Natural killer cell (primary cell): ENCODE results near the gene ATP6V0E1. TPM values are rescaled to one million over a fixed set of nuclear protein-coding genes. Genes with fewer than 3 reads are reported as not detected.

Source experiments
- ATAC-seq, 3 donors: fragments of 150-1000 bp in 2 of 3; fragments of 200-7000 bp in 1 of 3; cut with Tn5 transposase; 1 replicate in 1 of 3; 2 replicates in 2 of 3; pipeline ENCODE4 v1.10.0; 2021; ENCODE audit warnings: mild to moderate bottlenecking in 2 of 3, moderate library complexity in 2 of 3
- DNase-seq, 2 donors: peaks; one replicate each; pipeline versions ENCODE4 v3.0.0 to v3.0.0-alpha.2; 2013 to 2021; ENCODE audit warnings: mixed read lengths in 1 of 2
- H3K27ac ChIP-seq: one replicate; pipeline ENCODE4 v1.5.1; 2013; ENCODE audit warnings: mild to moderate bottlenecking, low read length
- H3K27me3 ChIP-seq: one replicate; pipeline ENCODE4 v1.6.1; 2013; ENCODE audit warnings: low read length; ENCODE audit not compliant: control insufficient read depth, insufficient read depth
- H3K36me3 ChIP-seq: one replicate; pipeline ENCODE4 v1.6.1; 2013; ENCODE audit warnings: low read length; ENCODE audit not compliant: control insufficient read depth, insufficient read depth
- H3K4me1 ChIP-seq: one replicate; pipeline ENCODE4 v1.6.1; 2013; ENCODE audit warnings: low read length; ENCODE audit not compliant: control insufficient read depth, insufficient read depth
- H3K4me3 ChIP-seq: one replicate; pipeline ENCODE4 v1.5.1; 2013; ENCODE audit warnings: low read length
- H3K9me3 ChIP-seq: one replicate; pipeline ENCODE4 v1.6.1; 2013; ENCODE audit warnings: low read length; ENCODE audit not compliant: control insufficient read depth, insufficient read depth
- H3K27ac Mint-ChIP-seq, 2 donors: one replicate each; pipeline ENCODE4 v1.8.0; 2022; ENCODE audit warnings: mild to moderate bottlenecking in 2 of 2, mixed read lengths in 2 of 2, moderate library complexity in 1 of 2
- H3K27me3 Mint-ChIP-seq, 2 donors: one replicate each; pipeline ENCODE4 v1.8.0; 2022; ENCODE audit warnings: low read depth in 2 of 2, mixed read lengths in 2 of 2
- H3K36me3 Mint-ChIP-seq: one replicate; pipeline ENCODE4 v1.8.0; 2022; ENCODE audit warnings: mixed read lengths
- H3K4me1 Mint-ChIP-seq, 2 donors: one replicate each; pipeline ENCODE4 v1.8.0; 2022; ENCODE audit warnings: mixed read lengths in 2 of 2
- H3K4me3 Mint-ChIP-seq: one replicate; pipeline ENCODE4 v1.8.0; 2022; ENCODE audit warnings: mild to moderate bottlenecking, moderate library complexity, mixed read lengths
- H3K9me3 Mint-ChIP-seq, 2 donors: one replicate each; pipeline ENCODE4 v1.8.0; 2022; ENCODE audit warnings: mixed read lengths in 2 of 2
- WGBS: methylation state at CpG from one replicate; pipeline ENCODE4 v1.1.7; 2013; ENCODE audit warnings: missing lambda C conversion rate; ENCODE audit not compliant: insufficient coverage; 5-methylcytosine and 5-hydroxymethylcytosine counted together
- intact Hi-C: fragments of 100-400 bp; cut with micrococcal nuclease; formaldehyde crosslinking; loops from one replicate; pipeline ENCODE4 v1.14.2; 2022
- total RNA-seq, 4 donors: library from RNA; stranded (reverse); fragments of 120-200 nt in 1 of 4; gene quantifications; one replicate each; pipeline versions ENCODE4 v1.2.3 to v1.2.4, GENCODE V29; 2013 to 2022
- TF ChIP-seq, protein P1 (sequence below): fragments of 200-600 bp; IDR thresholded peaks from one replicate; pipeline ENCODE4 v1.8.0; 2022; ENCODE audit warnings: antibody characterized with exemption

Gene ATP6V0E1
- total RNA-seq, 3 donors from 2014 or later (not counting 1 experiment from before 2014, with no cell fraction given) = 101 to 141 (median 103) TPM

GRCh38 chr5:172939071-172939470, 44.5 kb upstream of the ATP6V0E1 start:
- DNase-seq (peak in 1 of 2 donors; percentile 23), ATAC-seq (peak in 1 of 3 donors; percentile 21)
- H3K4me3 Mint-ChIP-seq = no peak overlapping the region
- TF ChIP-seq, protein P1, sequence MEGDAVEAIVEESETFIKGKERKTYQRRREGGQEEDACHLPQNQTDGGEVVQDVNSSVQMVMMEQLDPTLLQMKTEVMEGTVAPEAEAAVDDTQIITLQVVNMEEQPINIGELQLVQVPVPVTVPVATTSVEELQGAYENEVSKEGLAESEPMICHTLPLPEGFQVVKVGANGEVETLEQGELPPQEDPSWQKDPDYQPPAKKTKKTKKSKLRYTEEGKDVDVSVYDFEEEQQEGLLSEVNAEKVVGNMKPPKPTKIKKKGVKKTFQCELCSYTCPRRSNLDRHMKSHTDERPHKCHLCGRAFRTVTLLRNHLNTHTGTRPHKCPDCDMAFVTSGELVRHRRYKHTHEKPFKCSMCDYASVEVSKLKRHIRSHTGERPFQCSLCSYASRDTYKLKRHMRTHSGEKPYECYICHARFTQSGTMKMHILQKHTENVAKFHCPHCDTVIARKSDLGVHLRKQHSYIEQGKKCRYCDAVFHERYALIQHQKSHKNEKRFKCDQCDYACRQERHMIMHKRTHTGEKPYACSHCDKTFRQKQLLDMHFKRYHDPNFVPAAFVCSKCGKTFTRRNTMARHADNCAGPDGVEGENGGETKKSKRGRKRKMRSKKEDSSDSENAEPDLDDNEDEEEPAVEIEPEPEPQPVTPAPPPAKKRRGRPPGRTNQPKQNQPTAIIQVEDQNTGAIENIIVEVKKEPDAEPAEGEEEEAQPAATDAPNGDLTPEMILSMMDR = no peak
- no peaks in the 10 kb centered on the region for H3K27me3 Mint-ChIP-seq
- peaks cover 49% of the 10 kb centered on the region for H3K36me3 ChIP-seq
- H3K4me1 ChIP-seq = no peaks in the 10 kb centered on the region
- WGBS = 91% methylated on average over 10 of the region's 10 CpGs
- no peak overlapping the region for H3K27ac ChIP-seq
- H3K27me3 ChIP-seq = no peaks in the 10 kb centered on the region
- H3K27ac Mint-ChIP-seq = no peak overlapping the region
- H3K4me1 Mint-ChIP-seq = peaks cover 0 to 4% of the 10 kb centered on the region in 2 donors
- no peak overlapping the region for H3K4me3 ChIP-seq
- peaks cover 19% of the 10 kb centered on the region for H3K36me3 Mint-ChIP-seq
- intact Hi-C loops = no loop called here
- no peaks in the 10 kb centered on the region for H3K9me3 ChIP-seq
- H3K9me3 Mint-ChIP-seq = no peaks in the 10 kb centered on the region

GRCh38 chr5:172939611-172940267, 43.8 kb upstream of the ATP6V0E1 start:
- Mint-ChIP-seq H3K27ac (no peak overlapping the region), H3K9me3 (no peaks in the 10 kb centered on the region), H3K27me3 (no peaks in the 10 kb centered on the region), H3K4me1 (peaks cover 0 to 4% of the 10 kb centered on the region in 2 donors), H3K36me3 (peaks cover 19% of the 10 kb centered on the region), H3K4me3 (no peak overlapping the region)
- H3K4me3 ChIP-seq = no peak overlapping the region
- H3K27ac ChIP-seq = no peak overlapping the region
- H3K27me3 ChIP-seq = no peaks in the 10 kb centered on the region
- intact Hi-C loops = no loop called here
- DNase-seq (no peak), ATAC-seq (no peak)
- no peaks in the 10 kb centered on the region for H3K4me1 ChIP-seq
- H3K9me3 ChIP-seq = no peaks in the 10 kb centered on the region
- 93% methylated on average over 16 of the region's 16 CpGs for WGBS
- H3K36me3 ChIP-seq = peaks cover 45% of the 10 kb centered on the region
- TF ChIP-seq, protein P1 = no peak

- ATAC-seq (no peak), DNase-seq (no peak)
- Histone ChIP-seq H3K4me1 (no peaks in the 10 kb centered on the region), H3K4me3 (no peak overlapping the region), H3K27me3 (no peaks in the 10 kb centered on the region), H3K9me3 (no peaks in the 10 kb centered on the region), H3K27ac (no peak overlapping the region), H3K36me3 (peaks cover 38% of the 10 kb centered on the region)
- intact Hi-C loops = no loop called here
- H3K9me3 Mint-ChIP-seq = no peaks in the 10 kb centered on the region
- H3K27ac Mint-ChIP-seq = no peak overlapping the region
- 96% methylated on average over 14 of the region's 15 CpGs for WGBS
- H3K27me3 Mint-ChIP-seq = no peaks in the 10 kb centered on the region
- TF ChIP-seq, protein P1 = no peak
- H3K4me1 Mint-ChIP-seq = peaks cover 0 to 4% of the 10 kb centered on the region in 2 donors
- H3K4me3 Mint-ChIP-seq = no peak overlapping the region
- H3K36me3 Mint-ChIP-seq = peaks cover 17% of the 10 kb centered on the region
These were observed 43.1 kb upstream of the ATP6V0E1 start for GRCh38 chr5:172940268-172941066.
